GM06990 (cell line): ENCODE results near the gene ZNF70.

Source experiments
- DNase-seq: peaks from one replicate; pipeline ENCODE4 v3.0.0-alpha.2; 2011; ENCODE audit not compliant: insufficient read length; ENCODE audit errors: extremely low read depth
- H3K27me3 ChIP-seq: replicated peaks from 2 replicates; pipeline ENCODE4 v1.6.0; 2011; ENCODE audit warnings: low read length; ENCODE audit not compliant: control insufficient read depth, insufficient read depth
- H3K36me3 ChIP-seq: 2 replicates; pipeline ENCODE4 v1.5.1; 2011; ENCODE audit warnings: low read length; ENCODE audit not compliant: control insufficient read depth, insufficient read depth
- H3K4me3 ChIP-seq: replicated peaks from 2 replicates; pipeline ENCODE4 v1.5.1; 2011; ENCODE audit warnings: low read depth, mild to moderate bottlenecking, control low read depth, low read length
- CTCF ChIP-seq: IDR thresholded peaks from 2 replicates; pipeline ENCODE4 v1.5.1; 2011; ENCODE audit warnings: low read length, control low read depth, mild to moderate bottlenecking, inconsistent platforms; ENCODE audit not compliant: insufficient read depth, poor library complexity, severe bottlenecking

The ZNF70 gene

DNA sequence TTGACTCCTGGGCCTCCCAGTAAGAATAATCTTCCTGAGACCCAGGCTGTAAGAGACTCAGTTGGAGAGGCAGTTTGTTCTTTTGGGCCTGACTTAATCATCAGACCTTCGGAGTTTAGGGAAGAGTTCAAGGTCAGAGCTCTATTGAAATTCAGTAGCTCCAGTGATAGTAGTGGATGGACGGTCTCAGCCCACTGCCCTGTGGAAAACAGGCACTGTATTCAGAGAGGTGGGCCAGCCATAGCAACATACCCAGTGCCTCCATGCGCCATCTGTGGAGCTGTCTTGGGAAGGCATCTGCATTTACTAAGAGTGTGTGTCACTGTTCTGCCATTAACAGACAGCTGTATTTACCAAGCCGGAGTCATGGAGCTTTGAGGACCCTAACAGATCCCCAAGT, 38.7 kb upstream of the ZNF70 start:
- no peak for TF ChIP-seq CTCF
- peaks cover 13% of the 10 kb centered on the region for H3K36me3 ChIP-seq
- DNase-seq, result no peak

DNA sequence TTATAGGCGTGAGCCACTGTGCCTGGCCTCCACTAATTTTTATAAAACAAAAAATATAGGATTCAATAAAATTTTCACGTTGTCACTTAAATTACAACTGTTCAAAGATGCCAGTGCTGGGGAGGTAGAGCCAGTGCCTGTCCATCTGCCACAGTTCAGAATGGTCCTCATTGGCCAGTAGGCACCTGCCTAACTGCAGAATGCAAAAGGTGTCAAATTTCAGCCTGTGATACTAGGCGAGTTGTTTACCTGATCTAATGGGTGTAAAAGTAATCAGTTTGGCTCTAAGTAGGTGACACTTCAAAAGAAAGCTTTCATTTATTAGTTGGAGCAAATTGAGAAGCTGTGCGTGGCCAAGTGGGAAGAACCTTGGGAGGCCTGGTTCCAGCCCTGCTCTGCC, 38.2 kb upstream of the ZNF70 start:
- no peak for TF ChIP-seq CTCF
- no peak overlapping the region for H3K4me3 ChIP-seq
- no peaks in the 10 kb centered on the region for H3K27me3 ChIP-seq
- no peak for DNase-seq
- H3K36me3 ChIP-seq, result peaks cover 13% of the 10 kb centered on the region

More for the DNA sequence above, 38.7 kb upstream of the ZNF70 start:
- Histone ChIP-seq H3K27me3 (no peaks in the 10 kb centered on the region), H3K4me3 (no peak overlapping the region)

- Histone ChIP-seq H3K4me3 (peak overlapping the region; percentile 74), H3K27me3 (no peaks in the 10 kb centered on the region), H3K36me3 (peaks cover 7% of the 10 kb centered on the region)
- no peak for TF ChIP-seq CTCF
- DNase-seq, result no peak
Observed at GRCh38 chr22:23787910-23788309, 37.0 kb upstream of the ZNF70 start.

DNA sequence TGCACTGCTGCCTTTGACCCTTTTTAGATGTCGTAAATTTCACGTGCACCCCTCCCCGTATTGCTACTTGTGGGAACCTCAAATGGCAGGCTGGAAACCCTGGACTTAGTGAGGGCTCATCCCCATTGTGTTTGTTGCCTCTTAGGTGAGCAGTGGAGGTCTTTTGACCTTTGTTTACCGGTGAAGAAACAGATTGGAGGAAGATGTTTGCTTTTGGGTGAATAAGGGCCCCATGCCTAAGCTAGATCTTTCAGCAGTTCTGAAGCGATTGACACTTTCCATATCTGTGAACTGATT, 36.6 kb upstream of the ZNF70 start:
- no peak for TF ChIP-seq CTCF
- no peaks in the 10 kb centered on the region for H3K27me3 ChIP-seq
- no peak for DNase-seq

DNA sequence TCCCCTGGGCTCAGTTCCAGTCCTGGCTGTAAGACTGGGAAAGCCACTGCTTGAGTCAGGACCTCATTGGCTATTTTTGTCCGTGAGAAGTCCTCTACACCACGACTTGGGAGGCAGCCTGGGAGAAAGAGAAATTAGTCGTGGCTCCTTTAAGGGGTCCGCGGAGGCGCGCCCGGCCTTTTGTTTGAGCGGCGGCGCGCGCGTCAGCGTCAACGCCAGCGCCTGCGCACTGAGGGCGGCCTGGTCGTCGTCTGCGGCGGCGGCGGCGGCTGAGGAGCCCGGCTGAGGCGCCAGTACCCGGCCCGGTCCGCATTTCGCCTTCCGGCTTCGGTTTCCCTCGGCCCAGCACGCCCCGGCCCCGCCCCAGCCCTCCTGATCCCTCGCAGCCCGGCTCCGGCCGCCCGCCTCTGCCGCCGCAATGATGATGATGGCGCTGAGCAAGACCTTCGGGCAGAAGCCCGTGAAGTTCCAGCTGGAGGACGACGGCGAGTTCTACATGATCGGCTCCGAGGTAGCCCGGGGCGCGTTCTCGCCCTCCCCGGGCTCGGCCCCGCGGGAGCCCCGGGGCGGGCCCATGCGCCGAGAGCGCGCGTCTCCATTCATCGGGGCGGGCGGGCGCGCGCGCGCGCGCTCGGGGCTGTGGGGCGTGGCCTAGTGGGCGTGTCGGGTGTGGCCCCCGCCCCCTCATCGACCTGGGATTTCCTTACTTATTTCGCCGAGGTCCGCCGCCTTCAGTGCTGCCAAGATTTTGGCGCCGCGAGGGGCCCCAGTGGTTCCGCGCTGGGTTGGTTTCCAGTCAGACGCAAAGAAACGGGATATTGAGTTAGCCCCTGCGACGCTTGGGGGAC, 36.1 kb upstream of the ZNF70 start, which contains the start of gene SMARCB1:
TSS of gene SMARCB1 (plus strand) at position 215 of the 848 bp plus-strand sequence. CDS start at position 419, 204 bp downstream.
- H3K4me3 ChIP-seq, result peak within 1 kb of the TSS; percentile 85
- no peaks in the 10 kb centered on the region for H3K27me3 ChIP-seq
- DNase-seq, result peak; percentile 92
- peaks cover 2% of the 10 kb centered on the region for H3K36me3 ChIP-seq
- TF ChIP-seq CTCF, result no peak

More for the DNA sequence above, 36.6 kb upstream of the ZNF70 start:
- H3K4me3 ChIP-seq, result peak overlapping the region; percentile 74
- H3K36me3 ChIP-seq, result peaks cover 7% of the 10 kb centered on the region
